NCI-H2227 (cell line): ENCODE results near the gene CACNA1D.
A peak's percentile ranks its signal among the peaks of the same experiment; 100 is the strongest.
"Not testable (repeated sequence)": the region's sequence is repeated elsewhere in the genome, so short reads cannot be mapped to it uniquely, and the experiment has no call there.

Experiments
- DNase-seq: peaks from one replicate; lab custom pipeline; 2025; ENCODE audit not compliant: unreplicated experiment; lab: John Stamatoyannopoulos, UW

CACNA1D gene

GRCh38 chr3:53612508-53612907 is 118.1 kb downstream of the CACNA1D start:
- DNase-seq, result no peak

GRCh38 chr3:53613125-53613524 is 118.7 kb downstream of the CACNA1D start:
- no peak for DNase-seq

- no peak for DNase-seq
Observed at GRCh38 chr3:53614307-53614706, 119.9 kb downstream of the CACNA1D start.

GRCh38 chr3:53616321-53616720 is 121.9 kb downstream of the CACNA1D start:
- DNase-seq, result no peak

GRCh38 chr3:53616971-53617892 is 122.8 kb downstream of the CACNA1D start:
- DNase-seq, result no peak

DNA sequence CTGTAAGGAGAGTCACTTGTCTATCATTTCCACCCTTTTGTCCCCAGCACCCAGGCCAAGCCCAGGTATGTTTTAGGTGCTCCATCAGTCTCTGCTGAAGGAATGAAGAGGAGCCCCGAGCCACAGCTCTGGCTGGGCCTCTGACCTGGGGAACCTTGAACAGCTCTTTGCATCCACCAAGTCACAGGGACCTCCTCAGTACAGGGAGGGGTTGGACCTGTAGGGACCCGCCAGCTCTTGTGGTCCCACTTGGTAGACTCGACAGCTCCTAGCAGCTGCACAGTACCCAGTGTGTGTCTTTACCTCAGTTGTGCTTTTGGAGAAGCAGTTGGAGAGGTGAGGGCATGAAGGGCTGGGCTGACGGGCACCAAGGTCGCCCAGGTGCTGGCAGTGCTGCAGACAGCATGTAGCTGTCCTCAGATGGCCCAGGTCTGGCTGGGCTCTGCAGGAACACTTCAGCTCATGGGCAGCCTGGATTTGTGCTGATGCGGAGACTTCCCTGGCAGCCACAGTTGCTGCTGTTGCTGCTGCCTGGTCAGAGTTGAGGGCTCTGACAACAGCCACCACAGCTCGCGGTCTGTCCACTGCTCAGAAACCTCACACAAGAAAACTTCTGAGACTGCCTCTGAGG is 123.6 kb downstream of the CACNA1D start:
- DNase-seq, result no peak

DNA sequence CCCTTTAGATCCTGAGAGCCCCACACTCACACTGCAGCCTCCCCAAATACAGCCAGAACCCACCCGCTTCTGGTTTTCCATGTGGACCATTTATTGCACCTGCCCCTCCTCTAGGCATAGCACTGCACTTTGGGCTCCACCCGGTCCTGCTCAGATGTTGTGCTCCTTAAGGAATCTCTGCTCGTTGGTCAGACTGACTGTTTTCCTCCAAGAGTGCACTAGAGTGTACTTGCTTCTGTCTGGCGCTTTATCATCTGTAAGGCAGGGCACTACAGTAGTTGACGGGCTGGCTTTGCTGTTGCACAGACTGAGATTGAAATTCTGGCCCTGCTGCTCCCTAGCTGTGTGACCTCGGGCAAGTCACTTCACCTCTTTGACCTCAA is 124.1 kb downstream of the CACNA1D start:
- no peak for DNase-seq

DNA sequence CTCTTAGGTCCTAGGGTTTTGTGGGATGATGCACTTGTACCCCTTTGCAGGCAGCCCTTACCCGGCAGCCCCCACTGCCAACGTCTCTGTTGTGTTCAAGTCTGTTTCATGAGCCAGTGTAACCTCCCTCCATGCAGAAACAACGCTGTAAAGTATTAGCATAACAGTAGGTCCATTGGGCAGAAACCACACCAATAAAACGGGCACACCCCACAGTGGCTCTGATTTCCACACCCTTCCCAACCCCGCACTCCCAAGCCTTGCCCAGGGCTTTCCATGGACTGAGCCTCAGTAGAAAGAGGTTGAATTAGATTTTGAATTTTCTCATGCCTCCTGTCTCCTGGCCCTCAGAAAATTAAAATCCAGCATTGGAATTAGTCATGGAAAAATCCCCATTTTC is 124.5 kb downstream of the CACNA1D start:
- no peak for DNase-seq

- peak; percentile 86 for DNase-seq
Observed at GRCh38 chr3:53624061-53624857, 129.8 kb downstream of the CACNA1D start.

GRCh38 chr3:53626876-53627275 is 132.5 kb downstream of the CACNA1D start:
- DNase-seq, result no peak

GRCh38 chr3:53628536-53629401 is 134.4 kb downstream of the CACNA1D start:
- DNase-seq, result peak; percentile 81

- no peak for DNase-seq
Observed at GRCh38 chr3:53629402-53629723, 135.0 kb downstream of the CACNA1D start.

GRCh38 chr3:53630547-53630946 is 136.1 kb downstream of the CACNA1D start:
- no peak for DNase-seq

DNA sequence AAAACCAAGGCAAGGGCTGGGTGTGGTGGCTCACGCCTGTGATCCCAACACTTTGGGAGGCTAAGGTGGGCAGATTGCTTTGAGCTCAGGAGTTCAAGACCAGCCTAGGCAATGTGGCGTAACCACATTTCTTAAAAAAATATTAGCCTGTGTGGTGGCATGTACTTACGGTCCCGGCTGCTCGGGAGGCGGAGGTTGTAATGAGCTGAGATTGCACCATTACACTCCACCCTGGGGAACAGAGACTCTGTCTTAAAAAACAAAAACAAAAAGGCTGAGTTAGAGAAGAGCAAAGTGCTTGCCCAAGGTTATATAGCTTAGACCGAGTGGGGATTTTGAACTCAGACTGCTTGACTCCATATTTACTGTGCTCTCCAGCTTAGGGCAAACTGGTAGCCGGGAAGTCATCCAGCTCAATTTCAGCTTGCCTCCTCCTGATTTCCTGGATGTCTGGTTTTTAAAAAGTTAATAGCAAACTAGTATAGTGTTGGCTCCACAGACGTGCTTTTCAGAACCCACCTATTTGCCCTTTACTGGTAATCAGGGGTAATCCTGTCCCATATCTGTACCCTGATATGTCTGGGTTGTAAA is 138.9 kb downstream of the CACNA1D start:
- no peak for DNase-seq

DNA sequence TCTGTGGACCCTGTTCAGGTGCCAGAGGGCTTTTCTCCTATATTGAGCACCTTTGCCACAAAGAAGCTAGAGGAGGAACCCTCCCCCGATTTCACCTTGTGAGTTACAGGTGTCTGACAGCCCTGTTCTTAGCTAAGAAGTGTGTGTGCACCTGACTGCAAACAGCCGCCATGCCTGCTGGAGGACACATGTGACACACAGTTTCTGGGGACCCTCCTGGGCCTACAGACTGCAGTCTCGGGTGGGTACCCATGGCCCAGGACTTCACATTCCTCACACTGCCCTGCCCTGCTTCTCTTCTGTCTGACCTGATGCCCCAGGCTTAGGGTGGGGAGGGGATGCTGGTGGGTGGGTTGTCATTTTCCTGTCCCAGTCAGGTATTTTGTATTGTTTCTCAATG is 140.6 kb downstream of the CACNA1D start:
- no peak for DNase-seq

GRCh38 chr3:53638806-53639205 is 144.4 kb downstream of the CACNA1D start:
- DNase-seq, result not testable (repeated sequence)

DNA sequence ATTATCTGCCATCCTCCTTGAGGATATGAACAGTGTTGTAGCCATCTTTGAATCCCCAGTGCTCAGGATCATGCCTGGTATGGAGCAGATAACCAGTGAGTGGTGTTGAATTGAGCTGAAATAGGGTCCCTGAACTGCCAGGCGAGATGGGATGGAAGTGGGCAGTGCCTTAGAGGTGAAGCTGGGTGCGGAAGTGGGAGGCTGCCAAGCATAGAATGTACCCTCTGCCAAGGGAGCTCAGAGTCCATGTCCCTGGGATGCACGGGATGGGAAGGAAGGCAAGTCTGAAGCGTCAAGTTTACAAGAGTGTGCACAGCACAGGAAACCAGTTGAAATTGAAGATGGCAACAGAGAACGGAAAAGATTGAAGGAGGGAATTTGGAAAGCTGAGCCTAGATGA is 147.0 kb downstream of the CACNA1D start:
- DNase-seq, result no peak

DNA sequence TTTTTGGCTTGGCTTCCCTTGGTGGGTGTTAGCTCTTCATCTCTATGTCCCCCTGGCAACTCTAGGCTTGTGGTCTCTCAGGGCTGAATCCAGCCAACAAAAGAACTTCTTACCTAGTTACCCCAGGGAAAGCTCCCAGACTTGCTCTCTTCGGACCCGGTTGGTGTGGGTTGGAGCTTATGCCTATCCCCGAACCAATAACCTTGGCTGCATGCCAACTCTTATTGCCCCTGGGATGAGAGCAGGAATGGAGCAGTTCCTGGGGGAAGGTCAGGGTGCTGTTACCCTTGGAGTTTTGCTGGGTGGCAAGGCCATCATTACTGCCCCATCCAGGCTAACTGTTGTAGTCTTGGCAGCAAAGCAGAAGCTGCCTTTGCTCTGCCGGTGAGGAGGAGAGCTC is 147.8 kb downstream of the CACNA1D start:
- DNase-seq, result no peak

GRCh38 chr3:53643757-53644156 is 149.3 kb downstream of the CACNA1D start:
- DNase-seq, result peak; percentile 64

DNA sequence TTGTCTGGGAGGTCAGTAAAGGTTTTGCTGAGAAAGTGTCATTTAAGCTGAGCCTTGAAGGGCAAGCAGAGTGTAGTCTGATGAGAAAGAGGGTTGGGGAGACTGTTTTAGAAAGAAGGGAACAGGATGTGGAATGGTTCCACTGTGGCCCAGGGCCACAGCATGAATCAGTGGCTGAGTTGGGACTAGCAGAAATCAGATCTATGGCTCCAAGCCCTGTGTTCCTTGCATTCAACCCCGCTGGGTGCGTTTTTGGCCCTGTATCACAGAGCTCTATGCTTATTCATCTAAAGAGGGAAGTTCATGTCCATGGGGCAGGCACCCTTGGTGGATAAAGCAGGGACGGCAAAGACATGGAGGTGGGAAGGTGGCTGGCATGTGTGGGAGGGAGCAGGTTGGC is 151.3 kb downstream of the CACNA1D start:
- DNase-seq, result no peak
